ENCODE measurements around the gene AACS. TPM values are rescaled to one million over a fixed set of nuclear protein-coding genes. Genes with fewer than 3 reads are reported as not detected.
"Not testable (repeated sequence)": the region's sequence is repeated elsewhere in the genome, so short reads cannot be mapped to it uniquely, and the experiment has no call there.

AACS gene
- total and polyA plus RNA-seq, 2 donors (not counting 1 experiment from before 2014, with no cell fraction given): 6.1 to 20.8 TPM

DNA sequence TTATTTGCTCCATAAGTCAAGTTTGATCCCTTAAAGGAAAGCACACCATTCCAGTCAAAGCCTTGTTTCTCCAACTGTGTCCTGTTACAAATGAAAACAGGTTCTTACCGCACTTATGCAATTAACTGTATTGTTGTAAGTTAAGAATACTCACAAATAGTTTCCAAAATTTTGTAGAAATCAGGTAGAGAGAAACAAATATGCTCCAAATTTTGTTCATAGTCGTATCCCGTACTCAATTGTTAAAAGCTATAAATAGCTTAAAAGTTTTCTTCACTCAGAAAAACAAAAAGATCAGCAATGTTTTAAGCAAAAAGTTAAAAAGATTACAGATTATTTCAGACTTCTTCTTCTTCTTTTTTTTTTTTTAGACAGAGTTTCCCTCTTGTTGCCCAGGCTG is 4.0 kb upstream of the AACS start:
- ATAC-seq (ENCODE audit: low read depth): no peak
- intact Hi-C loops (cut with micrococcal nuclease): no loop called here
- H3K9ac ChIP-seq (ENCODE audit: low read length): no peak overlapping the region
- Mint-ChIP-seq H3K4me1 (peaks cover 7% of the 10 kb centered on the region), H3K27ac (no peak overlapping the region), H3K27me3 (peaks cover 25% of the 10 kb centered on the region), H3K4me3 (no peak overlapping the region), H3K9me3 (ENCODE audit: insufficient read depth) (no peaks in the 10 kb centered on the region)
- H2AFZ ChIP-seq (ENCODE audit: insufficient read depth, low read depth, low read length, poor library complexity, severe bottlenecking): no peak overlapping the region
- no peak for DNase-seq
- no peak overlapping the region for H3K27ac ChIP-seq (ENCODE audit: low read length in 2 of 2)
- H3K36me3 ChIP-seq (replicated peaks in 1 of 2; ENCODE audit: control extremely low read depth in 1 of 2, control insufficient read depth in 1 of 2, extremely low read depth in 1 of 2, insufficient read depth in 2 of 2, low read length in 1 of 2): no peaks in the 10 kb centered on the region
- POLR2A ChIA-PET: no interaction called here
- H3K9me3 ChIP-seq (ENCODE audit: control extremely low read depth in 1 of 3, control insufficient read depth in 2 of 3, insufficient read depth in 1 of 3, low read length in 2 of 3): peaks cover 0 to 9% (median 0%) of the 10 kb centered on the region in 3 donors
- CTCF ChIA-PET: no interaction called here
- WGBS (ENCODE audit: insufficient coverage): no CpG with 5 or more reads among the region's 3 CpGs
- peaks cover 0 to 12% (median 1%) of the 10 kb centered on the region in 4 experiments for H3K27me3 ChIP-seq (replicated peaks in 1 of 4; ENCODE audit: control extremely low read depth in 1 of 4, control insufficient read depth in 3 of 4, insufficient read depth in 4 of 4, low read length in 3 of 4)
- H4K20me1 ChIP-seq (ENCODE audit: control insufficient read depth, insufficient read depth, low read length, poor library complexity, severe bottlenecking): no peaks in the 10 kb centered on the region
- peaks cover 4% of the 10 kb centered on the region for H3K79me2 ChIP-seq (ENCODE audit: control insufficient read depth, insufficient read depth, low read length)
- H3K4me2 ChIP-seq (replicated peaks; ENCODE audit: low read depth, low read length, poor library complexity, severe bottlenecking): no peak overlapping the region
- TF ChIP-seq, protein P1, sequence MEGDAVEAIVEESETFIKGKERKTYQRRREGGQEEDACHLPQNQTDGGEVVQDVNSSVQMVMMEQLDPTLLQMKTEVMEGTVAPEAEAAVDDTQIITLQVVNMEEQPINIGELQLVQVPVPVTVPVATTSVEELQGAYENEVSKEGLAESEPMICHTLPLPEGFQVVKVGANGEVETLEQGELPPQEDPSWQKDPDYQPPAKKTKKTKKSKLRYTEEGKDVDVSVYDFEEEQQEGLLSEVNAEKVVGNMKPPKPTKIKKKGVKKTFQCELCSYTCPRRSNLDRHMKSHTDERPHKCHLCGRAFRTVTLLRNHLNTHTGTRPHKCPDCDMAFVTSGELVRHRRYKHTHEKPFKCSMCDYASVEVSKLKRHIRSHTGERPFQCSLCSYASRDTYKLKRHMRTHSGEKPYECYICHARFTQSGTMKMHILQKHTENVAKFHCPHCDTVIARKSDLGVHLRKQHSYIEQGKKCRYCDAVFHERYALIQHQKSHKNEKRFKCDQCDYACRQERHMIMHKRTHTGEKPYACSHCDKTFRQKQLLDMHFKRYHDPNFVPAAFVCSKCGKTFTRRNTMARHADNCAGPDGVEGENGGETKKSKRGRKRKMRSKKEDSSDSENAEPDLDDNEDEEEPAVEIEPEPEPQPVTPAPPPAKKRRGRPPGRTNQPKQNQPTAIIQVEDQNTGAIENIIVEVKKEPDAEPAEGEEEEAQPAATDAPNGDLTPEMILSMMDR (IDR thresholded peaks at IDR 0.05): no peak
- TF ChIP-seq EZH2 (IDR thresholded peaks at IDR 0.05; ENCODE audit: borderline replicate concordance, insufficient read depth, low read depth, low read length, poor library complexity, severe bottlenecking): no peak
- no peak overlapping the region for H3K4me3 ChIP-seq (ENCODE audit: control extremely low read depth in 1 of 5, extremely low read depth in 1 of 5, insufficient read depth in 1 of 5, low read depth in 2 of 5, low read length in 4 of 5)
- peaks cover 10 to 12% of the 10 kb centered on the region in 2 donors for H3K4me1 ChIP-seq (ENCODE audit: control insufficient read depth in 2 of 2, insufficient read depth in 2 of 2, low read length in 2 of 2)

GRCh38 chr12:125063522-125063921 is 1.7 kb upstream of the AACS start:
- H3K9ac ChIP-seq (ENCODE audit: low read length); H2AFZ ChIP-seq (ENCODE audit: insufficient read depth, low read depth, low read length, poor library complexity, severe bottlenecking); H3K36me3 ChIP-seq (replicated peaks in 1 of 2; ENCODE audit: control extremely low read depth in 1 of 2, control insufficient read depth in 1 of 2, extremely low read depth in 1 of 2, insufficient read depth in 2 of 2, low read length in 1 of 2); DNase-seq; H4K20me1 ChIP-seq (ENCODE audit: control insufficient read depth, insufficient read depth, low read length, poor library complexity, severe bottlenecking); H3K4me3 Mint-ChIP-seq; H3K79me2 ChIP-seq (ENCODE audit: control insufficient read depth, insufficient read depth, low read length); H3K27ac Mint-ChIP-seq; H3K27me3 ChIP-seq (replicated peaks in 1 of 4; ENCODE audit: control extremely low read depth in 1 of 4, control insufficient read depth in 3 of 4, insufficient read depth in 4 of 4, low read length in 3 of 4); H3K9me3 Mint-ChIP-seq (ENCODE audit: insufficient read depth); H3K4me2 ChIP-seq (replicated peaks; ENCODE audit: low read depth, low read length, poor library complexity, severe bottlenecking); ATAC-seq (ENCODE audit: low read depth); CTCF ChIA-PET; H3K27ac ChIP-seq (ENCODE audit: low read length in 2 of 2); H3K9me3 ChIP-seq (ENCODE audit: control extremely low read depth in 1 of 3, control insufficient read depth in 2 of 3, insufficient read depth in 1 of 3, low read length in 2 of 3); H3K4me3 ChIP-seq (ENCODE audit: control extremely low read depth in 1 of 5, extremely low read depth in 1 of 5, insufficient read depth in 1 of 5, low read depth in 2 of 5, low read length in 4 of 5); intact Hi-C loops (cut with micrococcal nuclease): not testable (repeated sequence)
- peaks cover 10 to 12% of the 10 kb centered on the region in 2 donors for H3K4me1 ChIP-seq (ENCODE audit: control insufficient read depth in 2 of 2, insufficient read depth in 2 of 2, low read length in 2 of 2)
- H3K27me3 Mint-ChIP-seq: peaks cover 12% of the 10 kb centered on the region
- WGBS (ENCODE audit: insufficient coverage): no CpG with 5 or more reads among the region's 4 CpGs
- H3K4me1 Mint-ChIP-seq: peaks cover 13% of the 10 kb centered on the region
- POLR2A ChIA-PET: interaction anchor here (0.6 kb wide), 1 partner anchor 497 kb away, joined by 3 read pairs; no protein-coding TSS in a partner anchor
